ENCODE data around the gene LRRC8B. TPM values are rescaled to one million over a fixed set of nuclear protein-coding genes. Genes with fewer than 3 reads are reported as not detected.
A peak's percentile ranks its signal among the peaks of the same experiment; 100 is the strongest.

LRRC8B gene
- polyA plus RNA-seq, 3 donors: 4.5 to 9.1 (median 7.9) TPM

DNA sequence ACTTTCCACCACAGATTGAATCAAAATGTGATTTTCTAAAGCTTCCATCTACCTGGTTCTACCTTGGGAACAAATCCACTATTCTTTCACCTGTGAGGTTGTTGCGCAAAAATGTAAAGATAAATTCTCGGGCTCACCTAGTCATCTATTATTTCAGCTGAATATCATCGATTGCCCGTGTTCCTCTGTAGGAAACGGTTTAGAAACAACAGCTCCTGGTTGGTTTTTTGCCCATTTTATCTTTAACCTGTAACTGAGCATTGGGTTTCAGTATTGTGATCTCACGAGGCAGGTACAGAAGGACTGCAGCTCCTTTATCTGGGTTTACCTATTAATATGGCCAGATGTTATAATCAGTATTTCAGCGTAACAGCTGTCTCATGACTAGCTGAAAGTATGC, 55.4 kb downstream of the LRRC8B start:
- H3K27ac Mint-ChIP-seq: no peak overlapping the region
- peaks cover 54 to 59% of the 10 kb centered on the region in 2 donors for H3K36me3 Mint-ChIP-seq
- no peak overlapping the region for H3K9ac ChIP-seq (ENCODE audit: insufficient read depth, low read length, poor library complexity, severe bottlenecking)
- peaks cover 39 to 70% of the 10 kb centered on the region in 2 donors for H3K36me3 ChIP-seq (replicated peaks in 1 of 2; ENCODE audit: control insufficient read depth in 1 of 2, insufficient read depth in 2 of 2, low read length in 2 of 2)
- intact Hi-C loops (cut with micrococcal nuclease): loop anchor here in 1 of 2 donors (5.0 kb wide), 1 partner anchor 43 kb away; no protein-coding TSS in a partner anchor
- DNase-seq: no peak
- no peaks in the 10 kb centered on the region for H4K20me1 ChIP-seq (ENCODE audit: insufficient read depth, low read length)
- no peaks in the 10 kb centered on the region for H3K79me2 ChIP-seq (ENCODE audit: insufficient read depth, low read length)
- no peaks in the 10 kb centered on the region for H3K4me1 ChIP-seq (ENCODE audit: control insufficient read depth in 1 of 2, insufficient read depth in 2 of 2, low read length in 2 of 2)
- no peak overlapping the region for H2AFZ ChIP-seq (ENCODE audit: insufficient read depth, low read depth, low read length, poor library complexity, severe bottlenecking)
- no peak overlapping the region for H3K4me3 Mint-ChIP-seq
- H3K9me3 Mint-ChIP-seq: no peaks in the 10 kb centered on the region
- no peak overlapping the region for H3K27ac ChIP-seq (ENCODE audit: low read depth in 1 of 2, low read length in 2 of 2)
- H3K27me3 Mint-ChIP-seq (ENCODE audit: low read depth in 3 of 3): no peaks in the 10 kb centered on the region
- no peaks in the 10 kb centered on the region for H3K9me3 ChIP-seq (replicated peaks in 1 of 2; ENCODE audit: control insufficient read depth in 1 of 2, insufficient read depth in 1 of 2, low read length in 2 of 2)
- WGBS (ENCODE audit: insufficient coverage): 100% methylated on average over 4 of the region's 7 CpGs
- no peak overlapping the region for H3K4me2 ChIP-seq (replicated peaks; ENCODE audit: extremely low read depth, low read length, poor library complexity, severe bottlenecking)
- no peaks in the 10 kb centered on the region for H3K4me1 Mint-ChIP-seq
- no peaks in the 10 kb centered on the region for H3K27me3 ChIP-seq (ENCODE audit: control insufficient read depth in 2 of 2, insufficient read depth in 2 of 2, low read length in 2 of 2)
- no peak overlapping the region for H3K4me3 ChIP-seq (replicated peaks in 1 of 3; ENCODE audit: low read depth in 2 of 3, low read length in 3 of 3)
- TF ChIP-seq, protein P1, sequence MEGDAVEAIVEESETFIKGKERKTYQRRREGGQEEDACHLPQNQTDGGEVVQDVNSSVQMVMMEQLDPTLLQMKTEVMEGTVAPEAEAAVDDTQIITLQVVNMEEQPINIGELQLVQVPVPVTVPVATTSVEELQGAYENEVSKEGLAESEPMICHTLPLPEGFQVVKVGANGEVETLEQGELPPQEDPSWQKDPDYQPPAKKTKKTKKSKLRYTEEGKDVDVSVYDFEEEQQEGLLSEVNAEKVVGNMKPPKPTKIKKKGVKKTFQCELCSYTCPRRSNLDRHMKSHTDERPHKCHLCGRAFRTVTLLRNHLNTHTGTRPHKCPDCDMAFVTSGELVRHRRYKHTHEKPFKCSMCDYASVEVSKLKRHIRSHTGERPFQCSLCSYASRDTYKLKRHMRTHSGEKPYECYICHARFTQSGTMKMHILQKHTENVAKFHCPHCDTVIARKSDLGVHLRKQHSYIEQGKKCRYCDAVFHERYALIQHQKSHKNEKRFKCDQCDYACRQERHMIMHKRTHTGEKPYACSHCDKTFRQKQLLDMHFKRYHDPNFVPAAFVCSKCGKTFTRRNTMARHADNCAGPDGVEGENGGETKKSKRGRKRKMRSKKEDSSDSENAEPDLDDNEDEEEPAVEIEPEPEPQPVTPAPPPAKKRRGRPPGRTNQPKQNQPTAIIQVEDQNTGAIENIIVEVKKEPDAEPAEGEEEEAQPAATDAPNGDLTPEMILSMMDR (IDR thresholded peaks at IDR 0.05): no peak

DNA sequence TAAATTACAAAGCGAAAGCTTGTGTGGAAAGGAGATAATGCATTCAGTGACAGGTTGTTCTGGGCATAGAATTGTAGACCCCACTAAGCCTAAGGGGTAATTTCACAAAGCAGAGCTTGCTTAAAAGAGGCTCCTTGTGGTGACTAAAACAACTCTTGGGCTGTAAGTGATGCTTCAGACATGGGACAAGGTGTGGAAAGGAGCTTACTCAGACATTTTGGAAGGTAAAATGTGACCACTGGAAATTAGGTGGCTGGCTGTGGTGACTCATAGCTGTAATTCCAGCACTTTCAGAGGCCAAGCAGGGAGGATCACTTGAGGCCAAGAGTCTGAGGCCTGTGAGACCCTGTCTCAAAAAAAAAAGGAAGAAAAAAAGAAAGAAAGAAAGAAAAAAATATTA, 57.2 kb downstream of the LRRC8B start:
- peaks cover 58 to 61% of the 10 kb centered on the region in 2 donors for H3K36me3 Mint-ChIP-seq

More for the DNA sequence above, 57.2 kb downstream of the LRRC8B start:
- Mint-ChIP-seq H3K4me1 (no peaks in the 10 kb centered on the region), H3K9me3 (no peaks in the 10 kb centered on the region), H3K27me3 (ENCODE audit: low read depth in 3 of 3) (no peaks in the 10 kb centered on the region), H3K4me3 (no peak overlapping the region), H3K27ac (peak overlapping the region in 1 of 7 donors; percentile 22)
- peaks cover 32 to 70% of the 10 kb centered on the region in 2 donors for H3K36me3 ChIP-seq (replicated peaks in 1 of 2; ENCODE audit: control insufficient read depth in 1 of 2, insufficient read depth in 2 of 2, low read length in 2 of 2)
- no peak overlapping the region for H3K4me3 ChIP-seq (replicated peaks in 1 of 3; ENCODE audit: low read depth in 2 of 3, low read length in 3 of 3)
- no peak overlapping the region for H3K9ac ChIP-seq (ENCODE audit: insufficient read depth, low read length, poor library complexity, severe bottlenecking)
- intact Hi-C loops (cut with micrococcal nuclease): loop anchor here in 1 of 2 donors (5.0 kb wide), 1 partner anchor 45 kb away; no protein-coding TSS in a partner anchor
- WGBS (ENCODE audit: insufficient coverage): no CpG with 5 or more reads among the region's 1 CpG
- no peaks in the 10 kb centered on the region for H3K27me3 ChIP-seq (ENCODE audit: control insufficient read depth in 2 of 2, insufficient read depth in 2 of 2, low read length in 2 of 2)
- H2AFZ ChIP-seq (ENCODE audit: insufficient read depth, low read depth, low read length, poor library complexity, severe bottlenecking): no peak overlapping the region
- H3K27ac ChIP-seq (ENCODE audit: low read depth in 1 of 2, low read length in 2 of 2): no peak overlapping the region
- H3K4me2 ChIP-seq (replicated peaks; ENCODE audit: extremely low read depth, low read length, poor library complexity, severe bottlenecking): no peak overlapping the region
- no peaks in the 10 kb centered on the region for H4K20me1 ChIP-seq (ENCODE audit: insufficient read depth, low read length)
- DNase-seq: no peak
- no peaks in the 10 kb centered on the region for H3K79me2 ChIP-seq (ENCODE audit: insufficient read depth, low read length)
- no peaks in the 10 kb centered on the region for H3K9me3 ChIP-seq (replicated peaks in 1 of 2; ENCODE audit: control insufficient read depth in 1 of 2, insufficient read depth in 1 of 2, low read length in 2 of 2)
- no peaks in the 10 kb centered on the region for H3K4me1 ChIP-seq (ENCODE audit: control insufficient read depth in 1 of 2, insufficient read depth in 2 of 2, low read length in 2 of 2)
- TF ChIP-seq, protein P1 (IDR thresholded peaks at IDR 0.05): no peak
